KBM-7 (cell line): ENCODE measurements around the gene BAZ1A.
A peak's percentile ranks its signal among the peaks of the same experiment; 100 is the strongest.
"Not testable (repeated sequence)": the region's sequence is repeated elsewhere in the genome, so short reads cannot be mapped to it uniquely, and the experiment has no call there.

Experiments used
- DNase-seq: peaks from one replicate; pipeline ENCODE4 v3.0.0-alpha.2; 2015
- in situ Hi-C: fragments of 300-500 bp; cut with MboI; formaldehyde crosslinking; loops from 2 replicates; pipeline ENCODE4 v1.14.3; 2020; ENCODE audit warnings: low sequenced_read_pairs, low pct_unique_long_range_greater_than_20kb, mixed read lengths

BAZ1A gene

GRCh38 chr14:34857689-34858449, 17.3 kb downstream of the BAZ1A start:
- in situ Hi-C loops, result no loop called here
- peak; percentile 69 for DNase-seq

DNA sequence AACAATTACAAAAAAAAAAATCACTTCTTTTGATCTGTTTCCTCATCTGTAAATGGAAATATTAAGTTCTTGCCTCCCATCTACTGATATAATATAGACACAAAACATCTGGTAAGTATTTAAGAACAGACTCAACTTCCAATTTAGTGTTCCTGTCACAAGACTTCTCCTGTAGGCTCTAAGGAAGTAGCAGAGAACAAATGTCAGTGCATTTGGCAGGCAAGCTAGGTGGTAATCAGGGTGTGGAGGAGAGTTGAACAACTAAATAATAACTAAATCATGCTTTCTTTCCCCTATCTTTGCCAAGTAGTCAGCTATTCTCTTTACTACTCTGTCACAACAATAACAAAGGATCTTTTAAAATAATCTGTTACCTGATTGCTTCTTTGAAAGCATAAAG, 22.1 kb downstream of the BAZ1A start:
- no peak for DNase-seq

DNA sequence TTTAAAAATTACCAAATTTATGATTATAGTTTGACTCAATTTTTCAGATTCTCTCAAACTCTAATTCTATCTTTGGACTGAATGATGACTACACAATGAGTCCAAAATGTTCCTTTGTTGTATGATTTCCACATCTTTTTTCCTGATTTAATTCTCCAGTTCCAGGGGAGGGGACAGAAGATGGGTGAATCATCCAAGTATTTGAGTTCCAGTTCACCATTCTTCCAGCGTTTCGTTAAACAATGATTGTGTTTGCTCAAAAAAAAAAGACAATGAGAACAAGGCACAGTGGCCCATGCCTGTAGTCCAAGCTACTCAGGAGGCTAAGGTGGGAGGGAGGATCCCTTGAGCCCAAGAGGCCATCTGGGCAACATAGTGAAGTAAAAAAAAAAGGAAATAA, 23.8 kb downstream of the BAZ1A start:
- in situ Hi-C loops, result no loop called here
- DNase-seq, result no peak

More for the DNA sequence above, 22.1 kb downstream of the BAZ1A start:
- in situ Hi-C loops, result no loop called here

GRCh38 chr14:34845869-34846268, 29.3 kb downstream of the BAZ1A start:
- in situ Hi-C loops, result no loop called here
- DNase-seq, result no peak

GRCh38 chr14:34843011-34843554, 32.1 kb downstream of the BAZ1A start:
- DNase-seq, result peak; percentile 55
- in situ Hi-C loops, result no loop called here

DNA sequence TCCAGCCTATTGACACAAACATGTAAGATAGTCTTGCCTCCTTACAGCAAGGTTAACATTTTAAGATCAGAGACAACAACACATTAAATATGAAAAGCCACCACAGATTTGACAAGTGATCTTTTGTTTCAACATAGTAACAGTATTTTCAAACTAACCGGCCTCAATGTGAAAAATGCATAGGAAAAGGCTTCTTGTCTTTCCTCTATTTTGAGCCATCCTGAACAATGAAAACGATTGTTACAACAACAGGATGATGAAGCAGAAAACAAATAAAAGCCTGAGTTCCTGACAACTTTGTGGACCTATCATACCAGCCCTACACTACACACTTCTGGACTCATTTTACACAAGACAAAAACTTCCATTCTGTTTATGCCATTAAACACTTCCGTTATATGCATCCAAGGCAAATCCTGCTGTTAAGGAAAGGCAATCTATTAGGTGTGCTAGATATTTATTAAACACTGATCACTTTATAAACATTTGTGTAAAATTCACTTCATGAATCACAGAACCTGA, 37.3 kb downstream of the BAZ1A start:
- no peak for DNase-seq
- in situ Hi-C loops, result no loop called here

DNA sequence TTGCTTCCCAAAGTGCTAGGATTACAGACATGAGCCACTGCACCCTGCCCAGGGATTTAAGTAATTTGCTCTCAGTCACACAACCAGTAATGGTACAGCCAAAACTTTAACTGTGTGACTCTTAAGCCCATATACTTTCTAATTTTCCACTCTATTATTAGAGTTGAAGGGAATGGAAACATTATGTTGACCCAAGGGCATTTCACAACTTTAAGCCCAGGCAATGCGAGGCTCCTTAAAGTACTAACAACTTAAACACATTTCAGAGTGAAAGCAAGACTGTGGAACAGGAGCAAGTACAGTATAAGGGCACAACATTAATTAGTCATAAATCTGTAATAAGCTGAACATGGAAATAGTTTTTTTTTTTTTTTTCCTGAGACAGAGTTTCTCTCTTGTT, 39.8 kb downstream of the BAZ1A start:
- in situ Hi-C loops, result no loop called here

GRCh38 chr14:34833549-34834523, 41.3 kb downstream of the BAZ1A start:
- no peak for DNase-seq
- in situ Hi-C loops, result no loop called here

More for the DNA sequence above, 39.8 kb downstream of the BAZ1A start:
- no peak for DNase-seq

DNA sequence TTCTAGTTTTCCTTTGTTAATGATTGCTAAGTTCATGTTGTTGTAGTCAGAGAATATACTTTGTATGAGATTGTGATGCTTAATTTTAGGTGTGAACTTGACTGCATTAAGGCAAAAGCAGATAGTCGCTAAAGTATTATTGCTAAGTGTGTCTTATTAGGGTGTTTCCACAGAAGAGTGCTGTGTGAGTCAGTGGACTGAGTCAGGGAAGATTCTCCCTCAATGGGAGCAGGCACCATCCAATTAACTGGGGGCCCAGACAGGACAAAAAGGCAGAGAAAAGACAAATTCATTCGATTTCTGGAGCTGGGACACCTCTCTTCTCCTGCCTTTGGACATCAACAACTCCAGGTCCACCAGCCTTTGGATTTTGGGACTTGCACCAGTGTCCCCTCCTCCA, 48.5 kb downstream of the BAZ1A start:
- in situ Hi-C loops, result no loop called here

DNA sequence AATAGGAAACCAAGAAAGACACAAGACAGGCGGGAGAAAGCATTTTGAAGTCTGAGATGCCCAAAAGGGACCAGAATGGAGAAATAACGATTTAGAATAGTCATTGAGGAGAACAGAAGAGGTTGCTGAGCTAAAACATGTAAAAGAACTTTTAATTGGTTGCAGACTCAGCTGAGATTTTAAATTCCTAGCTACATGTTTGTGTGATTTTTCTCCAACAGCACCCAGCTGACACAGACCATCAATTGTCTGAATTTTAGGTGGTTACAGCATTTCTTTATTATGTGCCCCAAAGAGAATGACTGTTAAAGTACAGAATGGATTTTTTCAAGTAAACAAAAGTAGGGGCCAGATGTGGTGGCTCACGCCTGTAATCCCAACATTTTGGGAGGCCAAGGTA, 50.3 kb downstream of the BAZ1A start:
- in situ Hi-C loops, result no loop called here
- DNase-seq, result no peak

More for the DNA sequence above, 48.5 kb downstream of the BAZ1A start:
- DNase-seq, result no peak

GRCh38 chr14:34824256-34824655, 50.9 kb downstream of the BAZ1A start:
- DNase-seq, result no peak
- in situ Hi-C loops, result no loop called here

- DNase-seq, result no peak
- in situ Hi-C loops, result no loop called here
Measured at GRCh38 chr14:34817768-34818167, 57.4 kb downstream of the BAZ1A start.

DNA sequence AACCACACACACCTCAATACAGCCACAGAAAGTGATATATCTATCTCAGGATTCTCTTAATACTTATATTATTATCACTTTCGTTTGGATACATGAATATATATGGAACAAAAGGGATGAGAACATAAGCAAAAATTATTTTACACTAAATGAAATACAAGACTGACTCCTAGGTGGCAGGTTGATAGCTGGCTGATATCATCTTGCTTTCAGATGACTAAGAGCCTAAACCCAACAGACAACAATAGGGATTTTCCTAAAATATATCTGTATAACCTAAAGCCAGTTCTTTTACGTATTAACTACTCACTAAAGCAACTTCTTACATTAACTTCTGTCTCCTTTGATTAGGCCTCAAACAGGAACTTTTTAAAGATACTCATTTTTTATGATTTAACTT, 65.1 kb downstream of the BAZ1A start:
- in situ Hi-C loops, result no loop called here
- DNase-seq, result no peak

GRCh38 chr14:34806257-34806656, 68.9 kb downstream of the BAZ1A start:
- no peak for DNase-seq
- in situ Hi-C loops, result no loop called here

GRCh38 chr14:34804933-34805332, 70.2 kb downstream of the BAZ1A start:
- in situ Hi-C loops, result no loop called here
- DNase-seq, result no peak

- DNase-seq, in situ Hi-C loops: not testable (repeated sequence)
Measured at GRCh38 chr14:34798861-34799260, 76.3 kb downstream of the BAZ1A start.

- in situ Hi-C loops, result no loop called here
- no peak for DNase-seq
Measured at GRCh38 chr14:34797747-34798583, 77.2 kb downstream of the BAZ1A start.

DNA sequence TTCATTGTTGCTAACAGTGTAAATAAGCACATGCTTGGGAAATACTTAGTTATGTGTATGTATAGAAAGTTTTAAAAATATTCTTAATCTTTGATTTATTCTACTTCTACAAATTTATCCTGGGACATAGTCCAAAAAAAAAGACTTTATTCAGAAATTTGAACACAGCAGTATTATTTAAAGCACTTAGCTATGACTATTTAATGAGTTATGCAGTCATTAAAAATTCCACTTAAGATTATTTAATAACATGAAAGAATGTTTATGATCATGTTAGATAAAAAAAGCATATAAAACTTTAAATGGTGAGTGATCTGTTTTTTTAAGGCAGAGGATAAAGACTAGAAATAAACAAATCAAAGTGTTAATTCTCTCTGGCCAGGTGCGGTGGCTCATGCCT, 78.3 kb downstream of the BAZ1A start:
- DNase-seq, result no peak
- in situ Hi-C loops, result no loop called here

DNA sequence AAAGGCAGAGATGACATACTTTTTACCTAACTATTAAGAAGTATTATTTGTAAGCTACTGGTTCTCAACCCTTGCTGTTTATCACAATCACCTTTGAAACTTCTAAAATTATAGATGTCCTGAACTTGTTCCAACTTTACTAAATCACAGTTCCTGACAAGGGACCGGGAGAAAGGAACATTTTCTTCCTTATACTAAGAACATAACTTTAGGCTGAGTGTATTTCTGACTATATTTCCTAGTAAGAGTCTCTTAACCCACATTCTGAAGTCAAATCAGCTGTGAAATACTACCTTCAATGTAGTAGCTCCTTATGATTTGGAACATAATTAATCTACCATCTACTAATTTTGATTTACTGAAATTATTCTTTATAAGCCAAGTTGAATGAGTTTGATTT, 80.2 kb downstream of the BAZ1A start:
- in situ Hi-C loops, result no loop called here

More for the DNA sequence above, 80.2 kb downstream of the BAZ1A start:
- DNase-seq, result no peak
